Esophagus muscularis mucosa (tissue), 3 donors: Measurements from ENCODE around the gene FOXN3.

Source experiments
- CTCF ChIP-seq, 3 experiments: fragments of 200-600 bp in 2 of 3; fragments of 450-650 bp in 1 of 3; sonication (generic) in 2 of 3; IDR thresholded peaks; one replicate each; pipeline ENCODE4 v1.5.1; 2017 to 2019; ENCODE audit warnings: antibody characterized with exemption in 3 of 3, mild to moderate bottlenecking in 2 of 3, moderate library complexity in 1 of 3
- POLR2A ChIP-seq: fragments of 450-650 bp; IDR thresholded peaks from one replicate; pipeline ENCODE4 v1.6.1; 2017; ENCODE audit warnings: antibody characterized with exemption, moderate library complexity, mild to moderate bottlenecking, low read depth
- POLR2AphosphoS5 ChIP-seq, 2 donors: sonication (generic); formaldehyde crosslinking; IDR thresholded peaks; one replicate each; pipeline ENCODE4 v1.6.1; 2017; ENCODE audit warnings: antibody characterized with exemption in 2 of 2

- TF ChIP-seq POLR2A (no peak), CTCF (IDR thresholded peaks at IDR 0.05) (no peak), POLR2AphosphoS5 (IDR thresholded peaks at IDR 0.05) (no peak)
Observed at GRCh38 chr14:89406941-89407340, 10.1 kb downstream of the FOXN3 start.
